HUDEP-2 (cell line): ENCODE measurements around the gene TRIM59.

ENCODE experiments used
- DNase-seq, 76 experiments: peaks; one replicate each; lab custom pipeline; 2025; ENCODE audit not compliant: unreplicated experiment in 76 of 76; lab: John Stamatoyannopoulos, UW

TRIM59 gene

GRCh38 chr3:160409812-160410610 is 39.6 kb downstream of the TRIM59 start:
- no peak for DNase-seq

DNA sequence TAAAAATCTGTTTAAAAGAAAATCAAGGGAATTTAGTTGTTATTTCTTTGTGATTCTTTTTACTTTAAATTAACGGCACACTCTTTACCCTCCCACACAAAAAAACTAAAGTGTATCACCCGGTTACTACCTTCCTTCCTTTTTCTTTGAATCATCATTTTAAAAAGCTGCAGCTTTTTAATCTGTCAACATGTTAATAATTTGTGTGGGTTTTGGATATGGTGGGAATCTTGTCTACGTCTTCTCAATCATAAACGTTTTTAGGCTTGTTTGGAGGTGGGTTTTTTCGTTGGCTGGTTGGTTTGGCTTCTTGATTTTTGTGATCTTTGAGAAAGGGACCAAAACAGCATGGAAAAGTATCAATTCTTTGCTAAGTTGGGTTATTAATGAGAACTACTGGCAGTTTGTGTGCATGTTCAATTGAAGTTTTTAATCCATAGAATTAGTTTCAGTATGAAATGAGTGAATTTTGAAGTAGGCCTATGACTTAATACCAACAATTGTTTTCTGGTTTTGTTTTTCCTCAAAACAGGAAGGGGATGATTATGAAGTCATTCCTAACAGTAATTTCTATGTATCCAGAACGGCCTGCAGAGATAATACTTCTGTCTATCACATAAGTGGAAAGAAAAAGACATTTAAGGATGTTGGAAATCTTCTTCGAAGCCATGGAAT is 45.7 kb downstream of the TRIM59 start:
- DNase-seq, result no peak

- no peak for DNase-seq
Observed at GRCh38 chr3:160403028-160403545, 46.5 kb downstream of the TRIM59 start.

DNA sequence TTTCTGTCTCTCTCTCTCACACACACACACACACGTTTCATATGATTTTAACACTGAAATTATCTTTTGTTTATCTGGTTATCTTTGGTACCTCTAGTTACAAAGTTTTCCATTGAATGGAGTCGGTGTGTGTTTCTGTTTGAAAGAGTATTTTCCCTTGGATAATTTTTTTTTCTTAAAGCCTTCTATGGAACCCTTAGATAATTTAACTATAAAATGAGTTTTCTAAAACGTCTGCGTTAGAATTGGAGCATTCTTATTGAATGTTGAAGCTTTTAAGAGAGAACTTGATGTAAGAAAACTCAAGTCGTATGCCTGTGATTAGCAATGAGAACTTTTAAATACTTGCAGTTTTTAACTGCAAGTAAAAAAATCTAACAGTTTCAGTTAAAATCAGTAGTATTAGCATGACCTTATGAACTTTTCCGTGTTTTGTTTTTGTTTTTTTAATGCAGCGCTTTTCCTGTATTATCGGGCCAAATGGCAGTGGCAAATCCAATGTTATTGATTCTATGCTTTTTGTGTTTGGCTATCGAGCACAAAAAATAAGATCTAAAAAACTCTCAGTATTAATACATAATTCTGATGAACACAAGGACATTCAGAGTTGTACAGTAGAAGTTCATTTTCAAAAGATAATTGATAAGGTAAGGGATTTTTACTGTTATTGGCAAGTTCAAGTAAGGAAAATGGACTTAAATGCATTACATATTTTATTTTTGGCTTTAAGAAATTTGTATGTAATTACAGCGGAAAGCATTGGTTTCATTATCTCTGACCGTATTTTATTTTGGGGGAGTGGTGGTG is 47.2 kb downstream of the TRIM59 start:
- DNase-seq, result no peak

- peak in 57 of 76 experiments; percentile 1 to 72 (median 29) for DNase-seq
Observed at GRCh38 chr3:160401291-160402095, 48.1 kb downstream of the TRIM59 start.

DNA sequence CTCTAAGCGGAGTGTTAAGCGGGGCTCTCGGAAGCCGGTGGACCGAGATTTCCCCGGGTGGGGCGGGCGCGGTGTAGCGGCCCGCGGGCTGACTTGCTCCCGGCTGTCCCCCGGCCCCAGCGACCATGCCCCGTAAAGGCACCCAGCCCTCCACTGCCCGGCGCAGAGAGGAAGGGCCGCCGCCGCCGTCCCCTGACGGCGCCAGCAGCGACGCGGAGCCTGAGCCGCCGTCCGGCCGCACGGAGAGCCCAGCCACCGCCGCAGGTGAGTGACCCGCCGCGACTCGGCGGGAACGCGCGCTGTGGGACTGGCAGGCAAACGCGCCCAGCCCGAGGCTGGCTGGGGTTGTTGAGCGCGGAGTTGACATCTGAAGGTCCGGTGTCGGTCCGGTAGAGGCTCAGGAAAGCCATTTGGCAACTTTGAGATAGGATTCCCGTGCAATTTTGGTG is 48.9 kb downstream of the TRIM59 start:
- peak in 3 of 76 experiments; percentile 10 to 21 (median 19) for DNase-seq

- DNase-seq, result peak in 15 of 76 experiments; percentile 2 to 69 (median 39)
Observed at GRCh38 chr3:160400030-160400701, 49.4 kb downstream of the TRIM59 start.

DNA sequence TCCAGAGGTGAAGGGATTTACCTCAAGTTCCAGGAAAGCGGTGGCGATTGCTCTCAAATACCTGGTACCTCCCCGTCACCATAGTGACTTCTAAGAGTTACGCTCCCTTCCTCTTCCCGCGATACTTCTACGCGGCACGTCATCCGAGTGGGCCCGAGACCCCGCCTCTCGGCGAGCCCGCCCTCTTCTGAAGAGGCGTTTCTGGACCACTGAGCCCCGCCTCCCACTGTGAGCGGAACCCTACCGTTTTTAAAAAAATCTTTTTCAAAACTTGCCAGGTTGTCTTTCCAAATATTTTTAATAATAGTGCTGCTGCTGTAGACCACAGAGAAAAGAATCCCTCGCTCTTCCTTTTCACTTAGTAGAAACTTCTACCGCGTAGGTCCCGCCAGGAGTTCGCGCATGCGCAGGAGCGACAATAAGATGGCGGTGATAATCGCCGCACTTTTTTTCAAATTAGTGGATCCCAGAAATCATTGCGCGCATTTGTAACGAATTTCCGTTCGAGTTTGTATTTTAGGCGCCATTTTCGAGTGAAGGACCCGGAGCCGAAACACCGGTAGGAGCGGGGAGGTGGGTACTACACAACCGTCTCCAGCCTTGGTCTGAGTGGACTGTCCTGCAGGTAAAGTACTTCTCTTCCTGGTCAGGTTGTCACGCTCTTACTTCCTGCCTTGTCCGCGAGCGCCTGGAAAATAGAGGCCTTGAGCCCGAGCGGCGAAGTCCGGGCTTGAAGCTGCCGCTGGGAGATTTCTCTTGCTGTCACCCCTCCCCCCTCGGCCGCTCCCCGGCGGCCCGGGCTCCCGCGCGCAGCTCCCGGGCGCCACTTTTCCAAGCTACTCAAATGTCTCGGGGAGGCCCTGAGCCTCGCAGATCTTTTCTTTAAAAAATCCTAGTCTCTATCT is 50.2 kb downstream of the TRIM59 start, which contains the start of the genes IFT80 and SMC4:
Gene IFT80 (minus strand): TSS at position 101 of the 905 bp plus-strand sequence. CDS start 14,625 bp downstream, outside the sequence.
Gene SMC4 (plus strand): TSS at position 526 of the 905 bp plus-strand sequence. CDS start 1,177 bp downstream, outside the sequence.
- peak; percentile 7 to 94 (median 87) for DNase-seq

- DNase-seq, result no peak
Observed at GRCh38 chr3:160398820-160399124, 50.8 kb downstream of the TRIM59 start.

DNA sequence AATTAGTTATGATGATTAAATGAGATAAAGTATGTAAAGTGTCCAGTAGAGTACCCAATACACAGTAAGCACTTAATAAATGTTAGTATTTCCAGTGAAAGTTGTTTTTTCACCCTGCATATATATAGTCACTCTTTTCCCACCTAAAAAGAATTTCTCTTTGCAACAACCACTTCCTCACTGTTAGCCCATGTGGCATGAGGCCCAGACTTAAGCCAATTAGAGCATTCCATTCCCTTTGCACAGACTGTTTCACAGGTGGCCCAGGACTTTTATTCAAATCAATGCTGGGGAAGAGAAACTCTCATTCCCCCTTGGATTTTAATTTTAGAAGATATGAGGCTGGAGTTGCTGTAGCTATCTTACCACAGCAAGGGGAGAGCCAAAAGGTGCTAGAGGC is 54.3 kb downstream of the TRIM59 start:
- DNase-seq, result peak in 4 of 76 experiments; percentile 9 to 18 (median 14)

- DNase-seq, result peak in 31 of 76 experiments; percentile 2 to 80 (median 46)
Observed at GRCh38 chr3:160394009-160394392, 55.6 kb downstream of the TRIM59 start.

GRCh38 chr3:160393346-160394008 is 56.1 kb downstream of the TRIM59 start:
- peak in 32 of 76 experiments; percentile 25 to 80 (median 47) for DNase-seq

- DNase-seq, result no peak
Observed at GRCh38 chr3:160392798-160393197, 56.8 kb downstream of the TRIM59 start.

GRCh38 chr3:160390565-160391138 is 58.9 kb downstream of the TRIM59 start:
- DNase-seq, result no peak
